Tibial nerve (tissue), 4 donors: ENCODE data around the gene SGTB.

Experiments
- CTCF ChIP-seq, 5 experiments: fragments of 200-600 bp in 3 of 5; fragments of 450-650 bp in 2 of 5; sonication (generic) in 3 of 5; IDR thresholded peaks; one replicate each; pipeline ENCODE4 v1.5.1; 2016 to 2019; ENCODE audit warnings: antibody characterized with exemption in 5 of 5, mild to moderate bottlenecking in 3 of 5, moderate library complexity in 2 of 5
- EP300 ChIP-seq, 2 donors: sonication (generic); formaldehyde crosslinking; IDR thresholded peaks; one replicate each; pipeline ENCODE4 v1.6.1; 2017; ENCODE audit warnings: antibody characterized with exemption in 2 of 2, mild to moderate bottlenecking in 1 of 2
- POLR2A ChIP-seq, 2 donors: fragments of 450-650 bp; IDR thresholded peaks; one replicate each; pipeline ENCODE4 v1.6.1; 2017; ENCODE audit warnings: antibody characterized with exemption in 2 of 2, mild to moderate bottlenecking in 2 of 2, moderate library complexity in 2 of 2

GRCh38 chr5:65699338-65699737 lies 22.6 kb downstream of the SGTB start:
- TF ChIP-seq CTCF (IDR thresholded peaks at IDR 0.05): no peak
- TF ChIP-seq EP300 (IDR thresholded peaks at IDR 0.05): no peak
- TF ChIP-seq POLR2A (IDR thresholded peaks at IDR 0.05): no peak
